Measurements from ENCODE around the gene ZHX3. TPM values are rescaled to one million over a fixed set of nuclear protein-coding genes. Genes with fewer than 3 reads are reported as not detected.

Gene ZHX3
- total and polyA plus RNA-seq, 2 of the 13 experiments (the other 11 are each of a cell fraction or from before 2014, with no cell fraction given) = 8.4 to 11.7 TPM

DNA sequence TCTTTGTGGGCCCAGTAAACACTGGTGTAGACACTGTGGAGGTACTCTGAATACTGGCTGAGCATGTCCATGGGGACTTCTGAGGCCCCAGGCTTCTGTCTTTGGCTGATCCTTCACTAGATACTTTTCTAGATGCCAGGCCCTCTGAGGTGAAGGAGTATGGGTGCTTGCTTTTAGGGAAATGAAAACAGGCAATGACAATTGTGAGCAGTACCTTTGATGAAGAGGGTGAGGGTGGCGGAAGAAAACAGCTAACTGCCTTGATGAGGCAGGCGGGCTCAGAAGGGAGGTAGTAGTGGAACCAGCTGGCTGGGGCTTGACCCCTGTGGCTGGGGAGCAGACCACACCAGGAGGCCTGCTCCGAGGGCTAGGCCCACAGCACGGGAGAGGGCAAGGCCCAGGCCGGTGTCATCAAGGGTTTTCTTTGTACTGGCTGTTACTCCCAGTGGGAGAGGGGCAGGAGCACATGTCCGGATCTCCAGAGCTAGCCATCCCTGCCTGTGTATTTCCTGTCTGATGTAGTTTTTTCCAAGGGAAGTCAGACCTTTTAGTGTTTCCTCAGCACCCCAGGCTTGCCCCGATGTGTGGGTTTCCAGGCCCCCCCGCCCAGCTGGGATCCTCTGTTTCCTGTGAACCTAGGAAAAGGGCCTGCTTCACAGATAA, 176.2 kb downstream of the ZHX3 start (continued):
- TF ChIP-seq SRSF4 (IDR thresholded peaks at IDR 0.05; ENCODE audit: low read depth, low read length, poor library complexity, severe bottlenecking) (no peak), SMAD3 (CRISPR knock-in tag; IDR thresholded peaks at IDR 0.05) (no peak), MYC (CRISPR knock-in tag; IDR thresholded peaks at IDR 0.05; ENCODE audit: borderline replicate concordance) (peak; percentile 38; the same call in 1 of the 2 replicates), DR1 (CRISPR knock-in tag; IDR thresholded peaks at IDR 0.05) (no peak; the same call in 1 of the 2 replicates), SP4 (CRISPR knock-in tag; IDR thresholded peaks at IDR 0.05) (peak; percentile 49), ATM (IDR thresholded peaks at IDR 0.05; ENCODE audit: borderline replicate concordance) (no peak), PPARG (CRISPR knock-in tag; conservative IDR thresholded peaks at IDR 0.05) (no peak), RELA (CRISPR knock-in tag; IDR thresholded peaks at IDR 0.05) (no peak), ZNF709 (CRISPR knock-in tag; IDR thresholded peaks at IDR 0.05) (no peak), ZNF180 (CRISPR knock-in tag; IDR thresholded peaks at IDR 0.05; ENCODE audit: borderline replicate concordance, low read depth) (no peak), IRX3 (CRISPR knock-in tag; IDR thresholded peaks at IDR 0.05; ENCODE audit: borderline replicate concordance, low read depth) (no peak), KDM5A (IDR thresholded peaks at IDR 0.05; ENCODE audit: borderline replicate concordance, low read length) (no peak), EEA1 (CRISPR knock-in tag; IDR thresholded peaks at IDR 0.05; ENCODE audit: borderline replicate concordance) (peak; percentile 15; the same call in 1 of the 2 replicates), FOXA1 (IDR thresholded peaks at IDR 0.05) (no peak), FOXA1 (CRISPR knock-in tag; IDR thresholded peaks at IDR 0.05) (no peak), SPEN (CRISPR knock-in tag; IDR thresholded peaks at IDR 0.05; ENCODE audit: low read depth) (no peak), MED1 (CRISPR knock-in tag; IDR thresholded peaks at IDR 0.05) (no peak), MAF1 (CRISPR knock-in tag; IDR thresholded peaks at IDR 0.05; ENCODE audit: borderline replicate concordance) (no peak)
- TF ChIP-seq, protein P1, sequence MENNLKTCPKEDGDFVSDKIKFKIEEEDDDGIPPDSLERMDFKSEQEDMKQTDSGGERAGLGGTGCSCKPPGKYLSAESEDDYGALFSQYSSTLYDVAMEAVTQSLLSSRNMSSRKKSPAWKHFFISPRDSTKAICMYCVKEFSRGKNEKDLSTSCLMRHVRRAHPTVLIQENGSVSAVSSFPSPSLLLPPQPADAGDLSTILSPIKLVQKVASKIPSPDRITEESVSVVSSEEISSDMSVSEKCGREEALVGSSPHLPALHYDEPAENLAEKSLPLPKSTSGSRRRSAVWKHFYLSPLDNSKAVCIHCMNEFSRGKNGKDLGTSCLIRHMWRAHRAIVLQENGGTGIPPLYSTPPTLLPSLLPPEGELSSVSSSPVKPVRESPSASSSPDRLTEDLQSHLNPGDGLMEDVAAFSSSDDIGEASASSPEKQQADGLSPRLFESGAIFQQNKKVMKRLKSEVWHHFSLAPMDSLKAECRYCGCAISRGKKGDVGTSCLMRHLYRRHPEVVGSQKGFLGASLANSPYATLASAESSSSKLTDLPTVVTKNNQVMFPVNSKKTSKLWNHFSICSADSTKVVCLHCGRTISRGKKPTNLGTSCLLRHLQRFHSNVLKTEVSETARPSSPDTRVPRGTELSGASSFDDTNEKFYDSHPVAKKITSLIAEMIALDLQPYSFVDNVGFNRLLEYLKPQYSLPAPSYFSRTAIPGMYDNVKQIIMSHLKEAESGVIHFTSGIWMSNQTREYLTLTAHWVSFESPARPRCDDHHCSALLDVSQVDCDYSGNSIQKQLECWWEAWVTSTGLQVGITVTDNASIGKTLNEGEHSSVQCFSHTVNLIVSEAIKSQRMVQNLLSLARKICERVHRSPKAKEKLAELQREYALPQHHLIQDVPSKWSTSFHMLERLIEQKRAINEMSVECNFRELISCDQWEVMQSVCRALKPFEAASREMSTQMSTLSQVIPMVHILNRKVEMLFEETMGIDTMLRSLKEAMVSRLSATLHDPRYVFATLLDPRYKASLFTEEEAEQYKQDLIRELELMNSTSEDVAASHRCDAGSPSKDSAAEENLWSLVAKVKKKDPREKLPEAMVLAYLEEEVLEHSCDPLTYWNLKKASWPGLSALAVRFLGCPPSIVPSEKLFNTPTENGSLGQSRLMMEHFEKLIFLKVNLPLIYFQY (CRISPR knock-in tag; IDR thresholded peaks at IDR 0.05; ENCODE audit: borderline replicate concordance) = 0 out of 2 replicates have a peak, but pooled peaks have one; percentile 18
- TF ChIP-seq, protein P2, sequence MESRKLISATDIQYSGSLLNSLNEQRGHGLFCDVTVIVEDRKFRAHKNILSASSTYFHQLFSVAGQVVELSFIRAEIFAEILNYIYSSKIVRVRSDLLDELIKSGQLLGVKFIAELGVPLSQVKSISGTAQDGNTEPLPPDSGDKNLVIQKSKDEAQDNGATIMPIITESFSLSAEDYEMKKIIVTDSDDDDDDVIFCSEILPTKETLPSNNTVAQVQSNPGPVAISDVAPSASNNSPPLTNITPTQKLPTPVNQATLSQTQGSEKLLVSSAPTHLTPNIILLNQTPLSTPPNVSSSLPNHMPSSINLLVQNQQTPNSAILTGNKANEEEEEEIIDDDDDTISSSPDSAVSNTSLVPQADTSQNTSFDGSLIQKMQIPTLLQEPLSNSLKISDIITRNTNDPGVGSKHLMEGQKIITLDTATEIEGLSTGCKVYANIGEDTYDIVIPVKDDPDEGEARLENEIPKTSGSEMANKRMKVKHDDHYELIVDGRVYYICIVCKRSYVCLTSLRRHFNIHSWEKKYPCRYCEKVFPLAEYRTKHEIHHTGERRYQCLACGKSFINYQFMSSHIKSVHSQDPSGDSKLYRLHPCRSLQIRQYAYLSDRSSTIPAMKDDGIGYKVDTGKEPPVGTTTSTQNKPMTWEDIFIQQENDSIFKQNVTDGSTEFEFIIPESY (CRISPR knock-in tag; IDR thresholded peaks at IDR 0.05) = 0 out of 2 replicates have a peak, but pooled peaks have one; percentile 13
- TF ChIP-seq, protein P3, sequence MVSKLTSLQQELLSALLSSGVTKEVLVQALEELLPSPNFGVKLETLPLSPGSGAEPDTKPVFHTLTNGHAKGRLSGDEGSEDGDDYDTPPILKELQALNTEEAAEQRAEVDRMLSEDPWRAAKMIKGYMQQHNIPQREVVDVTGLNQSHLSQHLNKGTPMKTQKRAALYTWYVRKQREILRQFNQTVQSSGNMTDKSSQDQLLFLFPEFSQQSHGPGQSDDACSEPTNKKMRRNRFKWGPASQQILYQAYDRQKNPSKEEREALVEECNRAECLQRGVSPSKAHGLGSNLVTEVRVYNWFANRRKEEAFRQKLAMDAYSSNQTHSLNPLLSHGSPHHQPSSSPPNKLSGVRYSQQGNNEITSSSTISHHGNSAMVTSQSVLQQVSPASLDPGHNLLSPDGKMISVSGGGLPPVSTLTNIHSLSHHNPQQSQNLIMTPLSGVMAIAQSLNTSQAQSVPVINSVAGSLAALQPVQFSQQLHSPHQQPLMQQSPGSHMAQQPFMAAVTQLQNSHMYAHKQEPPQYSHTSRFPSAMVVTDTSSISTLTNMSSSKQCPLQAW (CRISPR knock-in tag; IDR thresholded peaks at IDR 0.05) = peak; percentile 57; the same call in 1 of the 2 replicates
- TF ChIP-seq, protein P4, sequence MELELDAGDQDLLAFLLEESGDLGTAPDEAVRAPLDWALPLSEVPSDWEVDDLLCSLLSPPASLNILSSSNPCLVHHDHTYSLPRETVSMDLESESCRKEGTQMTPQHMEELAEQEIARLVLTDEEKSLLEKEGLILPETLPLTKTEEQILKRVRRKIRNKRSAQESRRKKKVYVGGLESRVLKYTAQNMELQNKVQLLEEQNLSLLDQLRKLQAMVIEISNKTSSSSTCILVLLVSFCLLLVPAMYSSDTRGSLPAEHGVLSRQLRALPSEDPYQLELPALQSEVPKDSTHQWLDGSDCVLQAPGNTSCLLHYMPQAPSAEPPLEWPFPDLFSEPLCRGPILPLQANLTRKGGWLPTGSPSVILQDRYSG (CRISPR knock-in tag; IDR thresholded peaks at IDR 0.05) = no peak
